ENCODE measurements around the gene ANAPC1. TPM values are rescaled to one million over a fixed set of nuclear protein-coding genes. Genes with fewer than 3 reads are reported as not detected.

ANAPC1 gene
- total and polyA plus RNA-seq, 2 donors (not counting 1 experiment from before 2014, with no cell fraction given), result 16.4 to 69.3 TPM

DNA sequence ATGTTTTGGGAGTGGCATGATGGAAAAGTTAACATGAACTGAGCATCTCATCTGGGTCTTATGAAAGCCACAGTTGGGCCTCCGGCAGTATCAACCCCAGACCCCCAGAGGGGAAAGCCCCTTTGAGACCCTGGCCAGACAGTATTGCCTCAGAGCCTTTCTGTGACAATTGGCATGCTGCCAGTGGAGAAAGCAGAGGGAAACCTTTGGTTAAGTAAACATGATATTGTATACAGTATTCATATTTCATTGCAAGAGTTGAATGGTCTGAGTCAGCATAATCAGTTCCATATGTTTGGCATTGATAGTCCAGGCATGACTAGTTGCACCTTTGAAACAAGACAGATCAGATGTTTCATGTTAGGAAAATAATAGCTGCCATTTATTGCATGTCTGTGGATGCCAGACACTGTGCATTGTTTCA lies 34.4 kb upstream of the ANAPC1 start:
- Histone ChIP-seq H3K9ac (ENCODE audit: low read length) (no peak overlapping the region), H3K9me3 (ENCODE audit: control extremely low read depth in 1 of 3, control insufficient read depth in 2 of 3, insufficient read depth in 1 of 3, low read length in 2 of 3) (no peaks in the 10 kb centered on the region), H3K36me3 (replicated peaks in 1 of 2; ENCODE audit: control extremely low read depth in 1 of 2, control insufficient read depth in 1 of 2, extremely low read depth in 1 of 2, insufficient read depth in 2 of 2, low read length in 1 of 2) (no peaks in the 10 kb centered on the region), H3K4me1 (ENCODE audit: control insufficient read depth in 2 of 2, insufficient read depth in 2 of 2, low read length in 2 of 2) (no peaks in the 10 kb centered on the region), H2AFZ (ENCODE audit: insufficient read depth, low read depth, low read length, poor library complexity, severe bottlenecking) (no peak overlapping the region), H3K4me3 (ENCODE audit: control extremely low read depth in 1 of 5, extremely low read depth in 1 of 5, insufficient read depth in 1 of 5, low read depth in 2 of 5, low read length in 4 of 5) (no peak overlapping the region), H3K27ac (ENCODE audit: low read length in 2 of 2) (no peak overlapping the region), H4K20me1 (ENCODE audit: control insufficient read depth, insufficient read depth, low read length, poor library complexity, severe bottlenecking) (no peaks in the 10 kb centered on the region), H3K4me2 (replicated peaks; ENCODE audit: low read depth, low read length, poor library complexity, severe bottlenecking) (no peak overlapping the region), H3K27me3 (replicated peaks in 1 of 4; ENCODE audit: control extremely low read depth in 1 of 4, control insufficient read depth in 3 of 4, insufficient read depth in 4 of 4, low read length in 3 of 4) (no peaks in the 10 kb centered on the region), H3K79me2 (ENCODE audit: control insufficient read depth, insufficient read depth, low read length) (no peaks in the 10 kb centered on the region)
- TF ChIP-seq EZH2 (IDR thresholded peaks at IDR 0.05; ENCODE audit: borderline replicate concordance, insufficient read depth, low read depth, low read length, poor library complexity, severe bottlenecking), result no peak
- TF ChIP-seq, protein P1, sequence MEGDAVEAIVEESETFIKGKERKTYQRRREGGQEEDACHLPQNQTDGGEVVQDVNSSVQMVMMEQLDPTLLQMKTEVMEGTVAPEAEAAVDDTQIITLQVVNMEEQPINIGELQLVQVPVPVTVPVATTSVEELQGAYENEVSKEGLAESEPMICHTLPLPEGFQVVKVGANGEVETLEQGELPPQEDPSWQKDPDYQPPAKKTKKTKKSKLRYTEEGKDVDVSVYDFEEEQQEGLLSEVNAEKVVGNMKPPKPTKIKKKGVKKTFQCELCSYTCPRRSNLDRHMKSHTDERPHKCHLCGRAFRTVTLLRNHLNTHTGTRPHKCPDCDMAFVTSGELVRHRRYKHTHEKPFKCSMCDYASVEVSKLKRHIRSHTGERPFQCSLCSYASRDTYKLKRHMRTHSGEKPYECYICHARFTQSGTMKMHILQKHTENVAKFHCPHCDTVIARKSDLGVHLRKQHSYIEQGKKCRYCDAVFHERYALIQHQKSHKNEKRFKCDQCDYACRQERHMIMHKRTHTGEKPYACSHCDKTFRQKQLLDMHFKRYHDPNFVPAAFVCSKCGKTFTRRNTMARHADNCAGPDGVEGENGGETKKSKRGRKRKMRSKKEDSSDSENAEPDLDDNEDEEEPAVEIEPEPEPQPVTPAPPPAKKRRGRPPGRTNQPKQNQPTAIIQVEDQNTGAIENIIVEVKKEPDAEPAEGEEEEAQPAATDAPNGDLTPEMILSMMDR (IDR thresholded peaks at IDR 0.05), result no peak
- DNase-seq, result no peak
- CTCF ChIA-PET, result interaction anchor here (0.6 kb wide), 1 partner anchor 54 kb away, joined by 6 read pairs; no protein-coding TSS in a partner anchor
- no peaks in the 10 kb centered on the region for H3K4me1 Mint-ChIP-seq
- 100% methylated on average over 1 of the region's 1 CpG for WGBS (ENCODE audit: insufficient coverage)
- no peak overlapping the region for H3K27ac Mint-ChIP-seq
- no peak overlapping the region for H3K4me3 Mint-ChIP-seq
- POLR2A ChIA-PET, result no interaction called here
- H3K9me3 Mint-ChIP-seq (ENCODE audit: insufficient read depth), result no peaks in the 10 kb centered on the region
- intact Hi-C loops (cut with micrococcal nuclease), result no loop called here
- no peak for ATAC-seq (ENCODE audit: low read depth)
- H3K27me3 Mint-ChIP-seq, result no peaks in the 10 kb centered on the region

GRCh38 chr2:111917106-111917505 lies 33.1 kb upstream of the ANAPC1 start:
- ATAC-seq (ENCODE audit: low read depth) (no peak), DNase-seq (no peak)
- no peaks in the 10 kb centered on the region for H3K9me3 Mint-ChIP-seq (ENCODE audit: insufficient read depth)
- no peaks in the 10 kb centered on the region for H3K4me1 ChIP-seq (ENCODE audit: control insufficient read depth in 2 of 2, insufficient read depth in 2 of 2, low read length in 2 of 2)
- no peaks in the 10 kb centered on the region for H3K4me1 Mint-ChIP-seq
- H2AFZ ChIP-seq (ENCODE audit: insufficient read depth, low read depth, low read length, poor library complexity, severe bottlenecking), result no peak overlapping the region
- no peaks in the 10 kb centered on the region for H3K27me3 Mint-ChIP-seq
- no peak for TF ChIP-seq EZH2 (IDR thresholded peaks at IDR 0.05; ENCODE audit: borderline replicate concordance, insufficient read depth, low read depth, low read length, poor library complexity, severe bottlenecking)
- TF ChIP-seq, protein P1 (IDR thresholded peaks at IDR 0.05), result no peak
- intact Hi-C loops (cut with micrococcal nuclease), result no loop called here
- H3K4me2 ChIP-seq (replicated peaks; ENCODE audit: low read depth, low read length, poor library complexity, severe bottlenecking), result no peak overlapping the region
- ChIA-PET CTCF (no interaction called here), POLR2A (no interaction called here)
- H3K9ac ChIP-seq (ENCODE audit: low read length), result no peak overlapping the region
- no peak overlapping the region for H3K4me3 ChIP-seq (ENCODE audit: control extremely low read depth in 1 of 5, extremely low read depth in 1 of 5, insufficient read depth in 1 of 5, low read depth in 2 of 5, low read length in 4 of 5)
- no peak overlapping the region for H3K27ac ChIP-seq (ENCODE audit: low read length in 2 of 2)
- no peaks in the 10 kb centered on the region for H3K36me3 ChIP-seq (replicated peaks in 1 of 2; ENCODE audit: control extremely low read depth in 1 of 2, control insufficient read depth in 1 of 2, extremely low read depth in 1 of 2, insufficient read depth in 2 of 2, low read length in 1 of 2)
- H3K9me3 ChIP-seq (ENCODE audit: control extremely low read depth in 1 of 3, control insufficient read depth in 2 of 3, insufficient read depth in 1 of 3, low read length in 2 of 3), result no peaks in the 10 kb centered on the region
- no peak overlapping the region for H3K4me3 Mint-ChIP-seq
- no peak overlapping the region for H3K27ac Mint-ChIP-seq
- H3K79me2 ChIP-seq (ENCODE audit: control insufficient read depth, insufficient read depth, low read length), result no peaks in the 10 kb centered on the region
- 76% methylated on average over 2 of the region's 3 CpGs for WGBS (ENCODE audit: insufficient coverage)
- H3K27me3 ChIP-seq (replicated peaks in 1 of 4; ENCODE audit: control extremely low read depth in 1 of 4, control insufficient read depth in 3 of 4, insufficient read depth in 4 of 4, low read length in 3 of 4), result no peaks in the 10 kb centered on the region
- H4K20me1 ChIP-seq (ENCODE audit: control insufficient read depth, insufficient read depth, low read length, poor library complexity, severe bottlenecking), result no peaks in the 10 kb centered on the region
